ENCODE measurements around the gene TYK2. TPM values are rescaled to one million over a fixed set of nuclear protein-coding genes. Genes with fewer than 3 reads are reported as not detected.

TYK2 gene
- total and polyA plus RNA-seq, 2 of the 13 experiments (the other 11 are each of a cell fraction or from before 2014, with no cell fraction given) = 38.8 to 60.1 TPM

DNA sequence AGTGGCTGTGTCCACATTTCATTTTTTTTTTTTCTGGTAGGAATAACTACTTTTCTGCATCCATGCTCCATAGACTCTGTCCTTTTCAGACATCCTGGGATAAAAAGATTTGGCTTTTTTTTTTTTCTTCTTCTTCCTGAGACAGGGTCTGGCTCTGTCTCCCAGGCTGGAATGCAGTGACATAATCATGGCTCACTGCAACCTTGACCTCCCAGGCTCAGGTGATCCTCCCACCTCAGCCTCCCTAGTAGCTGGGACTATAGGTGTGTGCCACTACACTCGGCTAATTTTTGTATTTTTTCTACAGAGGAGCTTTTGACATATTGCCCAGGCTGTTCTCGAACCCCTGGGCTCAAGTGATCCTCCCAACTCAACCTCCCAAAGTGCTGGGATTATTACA, 36.9 kb downstream of the TYK2 start (continued):
- TF ChIP-seq, protein P1, sequence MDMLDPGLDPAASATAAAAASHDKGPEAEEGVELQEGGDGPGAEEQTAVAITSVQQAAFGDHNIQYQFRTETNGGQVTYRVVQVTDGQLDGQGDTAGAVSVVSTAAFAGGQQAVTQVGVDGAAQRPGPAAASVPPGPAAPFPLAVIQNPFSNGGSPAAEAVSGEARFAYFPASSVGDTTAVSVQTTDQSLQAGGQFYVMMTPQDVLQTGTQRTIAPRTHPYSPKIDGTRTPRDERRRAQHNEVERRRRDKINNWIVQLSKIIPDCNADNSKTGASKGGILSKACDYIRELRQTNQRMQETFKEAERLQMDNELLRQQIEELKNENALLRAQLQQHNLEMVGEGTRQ (IDR thresholded peaks at IDR 0.05; ENCODE audit: low read depth, low read length) = no peak
- TF ChIP-seq, protein P1 (CRISPR knock-in tag; IDR thresholded peaks at IDR 0.05; ENCODE audit: borderline replicate concordance) = no peak
- TF ChIP-seq, protein P2, sequence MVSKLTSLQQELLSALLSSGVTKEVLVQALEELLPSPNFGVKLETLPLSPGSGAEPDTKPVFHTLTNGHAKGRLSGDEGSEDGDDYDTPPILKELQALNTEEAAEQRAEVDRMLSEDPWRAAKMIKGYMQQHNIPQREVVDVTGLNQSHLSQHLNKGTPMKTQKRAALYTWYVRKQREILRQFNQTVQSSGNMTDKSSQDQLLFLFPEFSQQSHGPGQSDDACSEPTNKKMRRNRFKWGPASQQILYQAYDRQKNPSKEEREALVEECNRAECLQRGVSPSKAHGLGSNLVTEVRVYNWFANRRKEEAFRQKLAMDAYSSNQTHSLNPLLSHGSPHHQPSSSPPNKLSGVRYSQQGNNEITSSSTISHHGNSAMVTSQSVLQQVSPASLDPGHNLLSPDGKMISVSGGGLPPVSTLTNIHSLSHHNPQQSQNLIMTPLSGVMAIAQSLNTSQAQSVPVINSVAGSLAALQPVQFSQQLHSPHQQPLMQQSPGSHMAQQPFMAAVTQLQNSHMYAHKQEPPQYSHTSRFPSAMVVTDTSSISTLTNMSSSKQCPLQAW (CRISPR knock-in tag; IDR thresholded peaks at IDR 0.05) = no peak
- peak; percentile 38 to 39; a peak in 1 of 4 replicates for TF ChIP-seq NR2F1 (CRISPR knock-in tag; IDR thresholded peaks at IDR 0.05)
- no peak for TF ChIP-seq RBM39 (IDR thresholded peaks at IDR 0.05; ENCODE audit: low read depth, low read length, poor library complexity, severe bottlenecking)
- TF ChIP-seq SAP130 (CRISPR knock-in tag; IDR thresholded peaks at IDR 0.05; ENCODE audit: low read depth) = 0 out of 2 replicates have a peak, but pooled peaks have one; percentile 17
- TF ChIP-seq, protein P3, sequence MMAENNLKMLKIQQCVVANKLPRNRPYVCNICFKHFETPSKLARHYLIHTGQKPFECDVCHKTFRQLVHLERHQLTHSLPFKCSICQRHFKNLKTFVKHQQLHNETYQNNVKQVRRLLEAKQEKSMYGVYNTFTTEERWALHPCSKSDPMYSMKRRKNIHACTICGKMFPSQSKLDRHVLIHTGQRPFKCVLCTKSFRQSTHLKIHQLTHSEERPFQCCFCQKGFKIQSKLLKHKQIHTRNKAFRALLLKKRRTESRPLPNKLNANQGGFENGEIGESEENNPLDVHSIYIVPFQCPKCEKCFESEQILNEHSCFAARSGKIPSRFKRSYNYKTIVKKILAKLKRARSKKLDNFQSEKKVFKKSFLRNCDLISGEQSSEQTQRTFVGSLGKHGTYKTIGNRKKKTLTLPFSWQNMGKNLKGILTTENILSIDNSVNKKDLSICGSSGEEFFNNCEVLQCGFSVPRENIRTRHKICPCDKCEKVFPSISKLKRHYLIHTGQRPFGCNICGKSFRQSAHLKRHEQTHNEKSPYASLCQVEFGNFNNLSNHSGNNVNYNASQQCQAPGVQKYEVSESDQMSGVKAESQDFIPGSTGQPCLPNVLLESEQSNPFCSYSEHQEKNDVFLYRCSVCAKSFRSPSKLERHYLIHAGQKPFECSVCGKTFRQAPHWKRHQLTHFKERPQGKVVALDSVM (CRISPR knock-in tag; IDR thresholded peaks at IDR 0.05) = peak; percentile 98
- no peak for TF ChIP-seq SOX13 (IDR thresholded peaks at IDR 0.05)
- TF ChIP-seq SOX13 (CRISPR knock-in tag; conservative IDR thresholded peaks at IDR 0.05 in 1 of 2, IDR thresholded peaks at IDR 0.05 in 1 of 2) = no peak
- no peak for TF ChIP-seq THAP11 (CRISPR knock-in tag; IDR thresholded peaks at IDR 0.05)
- TF ChIP-seq RFXANK (CRISPR knock-in tag; IDR thresholded peaks at IDR 0.05) = no peak
- TF ChIP-seq RXRB (CRISPR knock-in tag; IDR thresholded peaks at IDR 0.05; ENCODE audit: borderline replicate concordance) = no peak
- TF ChIP-seq ZNF496 (CRISPR knock-in tag; IDR thresholded peaks at IDR 0.05; ENCODE audit: insufficient replicate concordance) = no peak
